ENCODE data around the gene MCEE.
A peak's percentile ranks its signal among the peaks of the same experiment; 100 is the strongest.
"Not testable (repeated sequence)": the region's sequence is repeated elsewhere in the genome, so short reads cannot be mapped to it uniquely, and the experiment has no call there.

The MCEE gene

DNA sequence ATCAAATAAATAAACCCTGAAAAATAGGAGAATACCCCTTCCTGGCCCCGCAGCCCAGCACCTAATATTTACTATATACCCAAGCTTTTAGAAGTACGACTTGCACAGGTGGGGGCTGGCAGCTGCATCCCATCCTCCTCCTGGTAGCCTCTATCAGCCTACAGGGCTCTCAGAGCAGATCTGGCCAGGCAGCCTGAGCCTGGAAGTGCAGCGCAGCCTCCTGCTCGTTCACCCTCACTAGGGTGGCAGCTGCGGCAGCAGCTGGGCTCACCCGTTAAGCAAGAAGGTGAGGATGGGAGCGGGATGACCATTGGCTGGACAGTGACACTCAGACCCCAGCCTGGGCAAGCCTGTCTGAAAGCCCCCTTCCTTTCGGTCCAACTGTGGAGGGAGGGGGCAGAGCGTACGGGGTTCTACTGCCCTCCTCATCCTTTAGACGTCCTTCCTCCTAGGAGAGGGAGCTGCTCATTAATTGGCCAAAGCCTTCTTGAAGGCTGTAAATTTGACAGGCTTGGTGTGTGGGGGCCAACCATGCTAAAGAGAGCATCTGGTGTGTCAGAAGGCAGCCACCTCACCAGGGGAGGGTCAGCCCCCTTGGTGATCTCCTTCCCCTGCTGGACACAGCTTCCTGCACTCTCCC is 23.7 kb upstream of the MCEE start:
- H3K27ac ChIP-seq (ENCODE audit: low read length), result no peak overlapping the region
- H3K27me3 ChIP-seq (ENCODE audit: control insufficient read depth in 1 of 2, insufficient read depth in 2 of 2, low read length in 2 of 2), result no peaks in the 10 kb centered on the region
- H3K36me3 ChIP-seq (ENCODE audit: control insufficient read depth in 2 of 2, insufficient read depth in 2 of 2, low read length in 2 of 2), result peaks cover 7 to 9% of the 10 kb centered on the region in 2 donors
- peaks cover 9% of the 10 kb centered on the region for H3K4me1 ChIP-seq (ENCODE audit: control insufficient read depth, insufficient read depth, low read length)
- H3K9ac ChIP-seq (ENCODE audit: low read length in 2 of 2), result no peak overlapping the region
- no peaks in the 10 kb centered on the region for H3K9me3 ChIP-seq (ENCODE audit: control insufficient read depth in 2 of 2, low read length in 2 of 2)
- H3K4me3 ChIP-seq (ENCODE audit: low read length in 2 of 2), result no peak overlapping the region

- Histone ChIP-seq H3K27me3 (ENCODE audit: control insufficient read depth in 1 of 2, insufficient read depth in 2 of 2, low read length in 2 of 2) (no peaks in the 10 kb centered on the region), H3K36me3 (ENCODE audit: control insufficient read depth in 2 of 2, insufficient read depth in 2 of 2, low read length in 2 of 2) (peaks cover 17 to 22% of the 10 kb centered on the region in 2 donors), H3K4me1 (ENCODE audit: control insufficient read depth, insufficient read depth, low read length) (no peaks in the 10 kb centered on the region), H3K27ac (ENCODE audit: low read length) (no peak overlapping the region), H3K9ac (ENCODE audit: low read length in 2 of 2) (no peak overlapping the region), H3K4me3 (ENCODE audit: low read length in 2 of 2) (no peak overlapping the region), H3K9me3 (ENCODE audit: control insufficient read depth in 2 of 2, low read length in 2 of 2) (no peaks in the 10 kb centered on the region)
Measured at GRCh38 chr2:71151620-71152019, 21.6 kb upstream of the MCEE start.

DNA sequence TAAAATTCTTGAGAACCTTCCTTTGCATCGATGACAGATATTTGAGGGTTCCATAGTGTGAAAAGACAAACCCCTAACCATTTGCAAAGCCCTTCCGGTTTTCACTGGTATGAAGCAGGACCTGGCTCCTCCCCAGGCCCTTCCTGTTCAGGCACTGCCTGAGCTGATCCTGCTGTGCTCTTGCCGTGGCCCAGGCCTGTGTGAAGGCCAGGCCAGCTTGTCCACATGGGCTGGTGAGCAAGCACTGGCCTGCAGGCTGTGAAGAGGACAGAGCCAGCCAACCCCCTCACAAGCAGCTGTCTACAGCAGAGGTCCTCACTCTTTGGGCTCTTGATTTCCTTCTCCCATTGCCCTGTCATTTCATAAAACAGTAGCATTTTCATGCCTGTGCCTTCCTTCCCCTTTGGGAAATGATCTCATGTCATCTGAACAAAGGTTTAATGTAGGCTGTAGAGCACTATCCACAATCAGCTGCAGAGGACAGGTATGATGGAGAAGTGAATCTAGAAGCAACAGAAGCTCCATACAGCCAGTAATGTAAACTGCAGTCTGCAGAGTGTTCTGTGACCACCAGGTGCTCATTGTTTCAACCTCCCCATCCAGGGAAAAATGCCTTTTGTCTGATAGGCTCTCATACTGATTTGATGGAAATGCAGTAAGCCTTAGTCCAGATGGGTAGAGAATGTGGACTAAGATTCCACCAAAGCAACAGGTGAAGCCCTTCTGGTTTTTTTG is 20.2 kb upstream of the MCEE start:
- H3K36me3 ChIP-seq (ENCODE audit: control insufficient read depth in 2 of 2, insufficient read depth in 2 of 2, low read length in 2 of 2), result peaks cover 25 to 34% of the 10 kb centered on the region in 2 donors
- H3K27ac ChIP-seq (ENCODE audit: low read length), result peak overlapping the region; percentile 6
- no peak overlapping the region for H3K9ac ChIP-seq (ENCODE audit: low read length in 2 of 2)
- no peak overlapping the region for H3K4me3 ChIP-seq (ENCODE audit: low read length in 2 of 2)
- H3K4me1 ChIP-seq (ENCODE audit: control insufficient read depth, insufficient read depth, low read length), result no peaks in the 10 kb centered on the region
- no peaks in the 10 kb centered on the region for H3K27me3 ChIP-seq (ENCODE audit: control insufficient read depth in 1 of 2, insufficient read depth in 2 of 2, low read length in 2 of 2)
- H3K9me3 ChIP-seq (ENCODE audit: control insufficient read depth in 2 of 2, low read length in 2 of 2), result no peaks in the 10 kb centered on the region

GRCh38 chr2:71148506-71149063 is 18.6 kb upstream of the MCEE start:
- H3K27ac ChIP-seq (ENCODE audit: low read length), result no peak overlapping the region
- H3K36me3 ChIP-seq (ENCODE audit: control insufficient read depth in 2 of 2, insufficient read depth in 2 of 2, low read length in 2 of 2), result peaks cover 40 to 50% of the 10 kb centered on the region in 2 donors
- H3K9ac ChIP-seq (ENCODE audit: low read length in 2 of 2), result no peak overlapping the region
- no peaks in the 10 kb centered on the region for H3K9me3 ChIP-seq (ENCODE audit: control insufficient read depth in 2 of 2, low read length in 2 of 2)
- no peaks in the 10 kb centered on the region for H3K27me3 ChIP-seq (ENCODE audit: control insufficient read depth in 1 of 2, insufficient read depth in 2 of 2, low read length in 2 of 2)
- H3K4me1 ChIP-seq (ENCODE audit: control insufficient read depth, insufficient read depth, low read length), result no peaks in the 10 kb centered on the region
- no peak overlapping the region for H3K4me3 ChIP-seq (ENCODE audit: low read length in 2 of 2)

DNA sequence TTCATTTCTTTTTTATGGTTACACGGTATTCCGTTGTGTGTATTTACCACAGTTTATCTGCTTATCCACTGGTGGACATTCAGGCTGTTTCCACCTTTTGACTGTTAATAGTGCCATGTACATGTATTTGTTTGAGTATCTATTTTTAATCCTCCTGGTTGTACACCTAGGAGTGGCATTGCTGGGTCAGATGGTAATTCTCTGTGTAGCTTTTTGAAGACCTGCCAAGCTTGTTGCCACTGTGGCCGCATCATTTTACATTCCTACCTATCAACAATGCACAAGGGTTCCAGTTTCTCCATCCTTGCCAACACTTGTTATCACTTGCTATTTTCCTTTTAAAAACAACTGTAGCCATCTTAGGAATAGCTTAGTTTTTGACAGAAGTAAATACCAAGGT is 13.8 kb upstream of the MCEE start:
- no peak overlapping the region for H3K27ac ChIP-seq (ENCODE audit: low read length)
- H3K27me3 ChIP-seq (ENCODE audit: control insufficient read depth in 1 of 2, insufficient read depth in 2 of 2, low read length in 2 of 2), result no peaks in the 10 kb centered on the region
- no peak overlapping the region for H3K9ac ChIP-seq (ENCODE audit: low read length in 2 of 2)
- H3K9me3 ChIP-seq (ENCODE audit: control insufficient read depth in 2 of 2, low read length in 2 of 2), result no peaks in the 10 kb centered on the region
- H3K36me3 ChIP-seq (ENCODE audit: control insufficient read depth in 2 of 2, insufficient read depth in 2 of 2, low read length in 2 of 2), result peaks cover 64 to 75% of the 10 kb centered on the region in 2 donors
- H3K4me3 ChIP-seq (ENCODE audit: low read length in 2 of 2), result no peak overlapping the region
- no peaks in the 10 kb centered on the region for H3K4me1 ChIP-seq (ENCODE audit: control insufficient read depth, insufficient read depth, low read length)

DNA sequence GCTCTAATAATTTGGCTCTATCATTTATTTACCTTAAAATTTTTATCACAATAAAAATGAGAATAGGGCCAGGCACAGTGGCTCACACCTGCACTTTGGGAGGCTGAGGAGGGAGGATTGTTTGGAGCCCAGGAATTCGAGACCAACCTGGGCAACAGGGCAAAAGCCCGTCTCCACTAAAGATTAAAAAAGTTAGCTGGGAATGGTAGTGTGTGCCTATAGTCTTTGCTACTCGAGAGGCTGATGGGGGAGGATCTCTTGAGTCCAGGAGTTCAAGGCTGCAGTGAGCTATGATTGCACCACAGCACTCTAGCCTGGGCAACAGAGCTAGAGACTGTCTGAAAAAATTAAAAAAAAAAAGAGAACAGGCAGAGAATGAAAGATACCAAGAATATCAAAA is 6.1 kb upstream of the MCEE start:
- Histone ChIP-seq H3K4me3 (ENCODE audit: low read length in 2 of 2) (no peak overlapping the region), H3K4me1 (ENCODE audit: control insufficient read depth, insufficient read depth, low read length) (peaks cover 10% of the 10 kb centered on the region), H3K9ac (ENCODE audit: low read length in 2 of 2) (no peak overlapping the region), H3K36me3 (ENCODE audit: control insufficient read depth in 2 of 2, insufficient read depth in 2 of 2, low read length in 2 of 2) (peaks cover 43 to 58% of the 10 kb centered on the region in 2 donors), H3K27ac (ENCODE audit: low read length) (no peak overlapping the region), H3K9me3 (ENCODE audit: control insufficient read depth in 2 of 2, low read length in 2 of 2) (no peaks in the 10 kb centered on the region), H3K27me3 (ENCODE audit: control insufficient read depth in 1 of 2, insufficient read depth in 2 of 2, low read length in 2 of 2) (no peaks in the 10 kb centered on the region)

GRCh38 chr2:71133603-71134002 is 3.6 kb upstream of the MCEE start:
- H3K36me3 ChIP-seq (ENCODE audit: control insufficient read depth in 2 of 2, insufficient read depth in 2 of 2, low read length in 2 of 2), result peaks cover 23 to 35% of the 10 kb centered on the region in 2 donors
- H3K4me3 ChIP-seq (ENCODE audit: low read length in 2 of 2), result no peak overlapping the region
- no peak overlapping the region for H3K9ac ChIP-seq (ENCODE audit: low read length in 2 of 2)
- peaks cover 13% of the 10 kb centered on the region for H3K4me1 ChIP-seq (ENCODE audit: control insufficient read depth, insufficient read depth, low read length)
- no peaks in the 10 kb centered on the region for H3K9me3 ChIP-seq (ENCODE audit: control insufficient read depth in 2 of 2, low read length in 2 of 2)
- no peak overlapping the region for H3K27ac ChIP-seq (ENCODE audit: low read length)
- no peaks in the 10 kb centered on the region for H3K27me3 ChIP-seq (ENCODE audit: control insufficient read depth in 1 of 2, insufficient read depth in 2 of 2, low read length in 2 of 2)

DNA sequence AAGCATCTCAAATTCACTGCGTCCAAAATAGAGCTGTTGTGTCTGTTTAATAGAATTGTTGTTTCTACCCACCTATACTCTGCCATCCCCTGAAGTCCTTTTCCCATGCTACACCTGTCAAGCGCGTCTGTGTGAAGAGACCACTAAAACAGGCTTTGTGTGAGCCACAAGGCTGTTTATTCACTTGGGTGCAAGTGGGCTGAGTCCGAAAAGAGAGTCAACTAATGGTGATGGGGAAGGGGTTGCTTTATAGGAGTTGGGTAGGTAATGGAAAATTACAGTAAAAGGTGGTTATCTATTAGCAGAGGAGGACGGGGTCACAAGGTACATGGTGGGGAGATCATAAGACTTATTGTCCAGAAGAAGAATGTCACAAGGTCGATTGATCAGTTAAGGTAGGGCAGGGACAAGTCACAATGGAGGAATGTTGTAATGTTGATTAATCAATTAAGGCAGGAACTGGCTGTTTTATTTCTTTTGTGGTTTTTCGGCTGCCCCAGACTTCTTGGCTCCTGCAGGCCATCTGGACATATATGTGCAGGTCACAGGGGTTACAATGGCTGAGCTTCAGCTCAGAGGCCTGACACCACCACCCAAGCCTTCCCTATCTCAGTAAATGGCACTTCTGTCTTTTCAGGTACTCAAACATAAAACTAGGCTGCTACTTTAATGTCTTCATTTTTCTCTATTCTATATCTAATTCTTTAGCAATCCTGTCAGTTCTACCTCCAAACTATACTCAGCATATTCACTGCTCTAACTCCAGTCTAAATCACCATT is 1.5 kb upstream of the MCEE start:
- Histone ChIP-seq H3K27ac (ENCODE audit: low read length) (peak overlapping the region; percentile 93), H3K4me1 (ENCODE audit: control insufficient read depth, insufficient read depth, low read length) (peaks cover 13% of the 10 kb centered on the region), H3K9ac (ENCODE audit: low read length in 2 of 2) (peak overlapping the region; percentile 90 to 92), H3K4me3 (ENCODE audit: low read length in 2 of 2) (peak overlapping the region; percentile 97 to 100), H3K36me3 (ENCODE audit: control insufficient read depth in 2 of 2, insufficient read depth in 2 of 2, low read length in 2 of 2) (peaks cover 13 to 25% of the 10 kb centered on the region in 2 donors)
- H3K27me3 ChIP-seq (ENCODE audit: control insufficient read depth in 1 of 2, insufficient read depth in 2 of 2, low read length in 2 of 2); H3K9me3 ChIP-seq (ENCODE audit: control insufficient read depth in 2 of 2, low read length in 2 of 2): not testable (repeated sequence)

- peak overlapping the region; percentile 97 to 100 for H3K4me3 ChIP-seq (ENCODE audit: low read length in 2 of 2)
- H3K27ac ChIP-seq (ENCODE audit: low read length), result peak overlapping the region; percentile 93
- H3K36me3 ChIP-seq (ENCODE audit: control insufficient read depth in 2 of 2, insufficient read depth in 2 of 2, low read length in 2 of 2), result peaks cover 13 to 18% of the 10 kb centered on the region in 2 donors
- peak overlapping the region; percentile 90 to 92 for H3K9ac ChIP-seq (ENCODE audit: low read length in 2 of 2)
- H3K27me3 ChIP-seq (ENCODE audit: control insufficient read depth in 1 of 2, insufficient read depth in 2 of 2, low read length in 2 of 2), result no peaks in the 10 kb centered on the region
- H3K4me1 ChIP-seq (ENCODE audit: control insufficient read depth, insufficient read depth, low read length), result peaks cover 15% of the 10 kb centered on the region
- H3K9me3 ChIP-seq (ENCODE audit: control insufficient read depth in 2 of 2, low read length in 2 of 2), result no peaks in the 10 kb centered on the region
Measured at GRCh38 chr2:71130905-71131244, 846 bp upstream of the MCEE start.

GRCh38 chr2:71129902-71130151 is 202 bp downstream of the MCEE start:
- Histone ChIP-seq H3K27me3 (ENCODE audit: control insufficient read depth in 1 of 2, insufficient read depth in 2 of 2, low read length in 2 of 2) (no peaks in the 10 kb centered on the region), H3K9me3 (ENCODE audit: control insufficient read depth in 2 of 2, low read length in 2 of 2) (no peaks in the 10 kb centered on the region), H3K27ac (ENCODE audit: low read length) (peak overlapping the region; percentile 93), H3K4me1 (ENCODE audit: control insufficient read depth, insufficient read depth, low read length) (peaks cover 15% of the 10 kb centered on the region), H3K36me3 (ENCODE audit: control insufficient read depth in 2 of 2, insufficient read depth in 2 of 2, low read length in 2 of 2) (peaks cover 10 to 12% of the 10 kb centered on the region in 2 donors), H3K9ac (ENCODE audit: low read length in 2 of 2) (peak overlapping the region; percentile 90 to 92), H3K4me3 (ENCODE audit: low read length in 2 of 2) (peak overlapping the region; percentile 97 to 100)
